HG03280 (cell line): ENCODE data around the gene ARID1B.

ENCODE experiments used
- ATAC-seq: cut with Tn5 transposase; IDR thresholded peaks from one replicate; pipeline ENCODE4 v1.9.1; 2021; ENCODE audit warnings: mild to moderate bottlenecking, moderate library complexity; ENCODE audit not compliant: unreplicated experiment

ARID1B gene

GRCh38 chr6:157248264-157248663 is 471.1 kb downstream of the ARID1B start:
- ATAC-seq: no peak

- no peak for ATAC-seq
These were observed 472.6 kb downstream of the ARID1B start for GRCh38 chr6:157249826-157250225.

- no peak for ATAC-seq
These were observed 474.5 kb downstream of the ARID1B start for GRCh38 chr6:157251586-157252247.

- no peak for ATAC-seq
These were observed 475.8 kb downstream of the ARID1B start for GRCh38 chr6:157253017-157253416.

GRCh38 chr6:157253699-157254098 is 476.5 kb downstream of the ARID1B start:
- ATAC-seq: no peak

GRCh38 chr6:157254538-157254937 is 477.4 kb downstream of the ARID1B start:
- no peak for ATAC-seq

- ATAC-seq: no peak
These were observed 477.9 kb downstream of the ARID1B start for GRCh38 chr6:157255079-157255478.

- ATAC-seq: no peak
These were observed 481.7 kb downstream of the ARID1B start for GRCh38 chr6:157258878-157259277.

GRCh38 chr6:157259443-157259842 is 482.3 kb downstream of the ARID1B start:
- ATAC-seq: no peak
